Suprapubic skin (tissue), 4 donors: ENCODE data around the gene PAX9.

Experiments
- POLR2A ChIP-seq, 2 donors: fragments of 450-650 bp; IDR thresholded peaks; one replicate each; pipeline ENCODE4 v1.6.1; 2017; ENCODE audit warnings: antibody characterized with exemption in 2 of 2, mild to moderate bottlenecking in 2 of 2, moderate library complexity in 2 of 2
- POLR2AphosphoS5 ChIP-seq, 3 donors: sonication (generic); formaldehyde crosslinking; IDR thresholded peaks; one replicate each; pipeline ENCODE4 v1.6.1; 2017; ENCODE audit warnings: antibody characterized with exemption in 3 of 3

- TF ChIP-seq POLR2AphosphoS5 (IDR thresholded peaks at IDR 0.05): no peak
- TF ChIP-seq POLR2A (IDR thresholded peaks at IDR 0.05): no peak
These were observed 23.3 kb downstream of the PAX9 start for GRCh38 chr14:36684946-36685345.
